Measurements from ENCODE around the gene SYVN1.
"Not testable (repeated sequence)": the region's sequence is repeated elsewhere in the genome, so short reads cannot be mapped to it uniquely, and the experiment has no call there.

Gene SYVN1

DNA sequence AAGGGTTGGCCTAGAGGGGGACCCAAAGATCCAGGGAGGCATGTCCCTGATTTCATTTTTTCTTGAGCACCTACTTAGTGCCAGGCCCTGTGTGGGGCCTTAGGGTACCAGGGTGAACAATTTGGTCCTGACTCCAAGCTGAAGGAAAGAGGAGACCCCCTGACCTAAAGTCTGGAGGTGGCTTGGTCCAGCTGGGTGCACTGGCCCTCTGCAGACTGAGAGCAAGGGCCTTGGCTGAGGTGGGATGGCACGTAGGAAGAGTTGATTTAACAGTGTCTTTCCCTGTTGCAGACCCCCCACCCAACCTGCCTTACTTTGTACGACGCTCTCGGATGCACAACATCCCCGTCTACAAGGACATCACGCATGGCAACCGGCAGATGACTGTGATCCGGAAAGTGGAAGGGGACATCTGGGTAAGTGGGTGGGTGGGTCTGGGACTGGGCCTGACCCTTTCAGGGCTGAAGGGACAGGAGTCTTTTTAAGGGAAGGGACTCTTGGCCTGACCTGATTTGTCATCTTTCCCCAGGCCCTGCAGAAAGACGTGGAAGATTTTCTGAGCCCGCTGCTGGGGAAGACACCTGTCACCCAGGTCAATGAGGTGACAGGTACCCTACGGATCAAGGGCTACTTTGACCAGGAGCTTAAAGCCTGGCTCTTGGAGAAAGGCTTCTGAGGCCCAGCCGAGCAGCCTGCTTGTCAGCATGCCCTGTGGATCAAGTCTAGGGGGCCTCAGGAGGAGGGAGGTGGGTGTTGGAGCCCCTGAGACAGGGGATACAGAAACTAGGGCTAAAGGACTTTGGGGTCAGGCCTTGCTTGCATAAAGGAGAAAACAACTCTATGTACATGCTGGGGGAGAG lies 8.9 kb downstream of the SYVN1 start:
- DNase-seq = no peak

DNA sequence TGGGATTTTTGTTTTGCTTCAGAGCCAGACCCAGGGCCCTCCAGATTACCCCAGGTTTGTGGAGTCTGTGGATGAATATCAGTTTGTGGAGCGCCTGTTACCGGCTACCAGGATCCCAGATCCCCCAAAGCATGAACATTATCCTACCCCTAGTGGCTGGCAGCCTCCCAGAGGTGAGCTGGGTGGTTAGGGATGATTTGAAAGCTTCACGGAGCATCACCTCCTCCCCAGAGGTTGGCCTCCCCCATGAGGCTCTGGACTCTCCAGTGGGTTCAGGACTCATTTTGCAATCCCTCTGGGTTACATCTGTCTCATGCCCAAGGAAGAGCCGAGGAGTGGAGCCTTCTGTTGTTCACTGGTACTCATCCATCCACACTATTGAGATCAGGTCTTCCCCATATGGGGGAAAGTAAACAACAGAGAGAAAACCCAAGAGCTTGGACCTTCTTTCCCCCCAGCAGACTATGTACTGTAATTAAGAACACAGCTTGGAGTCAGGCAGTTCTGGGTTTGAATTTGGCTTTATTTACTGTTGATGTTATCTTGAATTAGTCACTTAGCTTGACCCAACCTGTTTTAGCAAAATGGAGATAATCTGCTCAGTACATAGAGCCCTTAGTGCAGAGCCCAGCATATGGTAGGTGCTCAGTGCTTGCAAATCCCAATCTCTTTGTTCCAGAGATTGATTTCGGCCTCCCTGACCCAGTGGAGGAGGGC lies 9.7 kb downstream of the SYVN1 start:
- DNase-seq = no peak

DNA sequence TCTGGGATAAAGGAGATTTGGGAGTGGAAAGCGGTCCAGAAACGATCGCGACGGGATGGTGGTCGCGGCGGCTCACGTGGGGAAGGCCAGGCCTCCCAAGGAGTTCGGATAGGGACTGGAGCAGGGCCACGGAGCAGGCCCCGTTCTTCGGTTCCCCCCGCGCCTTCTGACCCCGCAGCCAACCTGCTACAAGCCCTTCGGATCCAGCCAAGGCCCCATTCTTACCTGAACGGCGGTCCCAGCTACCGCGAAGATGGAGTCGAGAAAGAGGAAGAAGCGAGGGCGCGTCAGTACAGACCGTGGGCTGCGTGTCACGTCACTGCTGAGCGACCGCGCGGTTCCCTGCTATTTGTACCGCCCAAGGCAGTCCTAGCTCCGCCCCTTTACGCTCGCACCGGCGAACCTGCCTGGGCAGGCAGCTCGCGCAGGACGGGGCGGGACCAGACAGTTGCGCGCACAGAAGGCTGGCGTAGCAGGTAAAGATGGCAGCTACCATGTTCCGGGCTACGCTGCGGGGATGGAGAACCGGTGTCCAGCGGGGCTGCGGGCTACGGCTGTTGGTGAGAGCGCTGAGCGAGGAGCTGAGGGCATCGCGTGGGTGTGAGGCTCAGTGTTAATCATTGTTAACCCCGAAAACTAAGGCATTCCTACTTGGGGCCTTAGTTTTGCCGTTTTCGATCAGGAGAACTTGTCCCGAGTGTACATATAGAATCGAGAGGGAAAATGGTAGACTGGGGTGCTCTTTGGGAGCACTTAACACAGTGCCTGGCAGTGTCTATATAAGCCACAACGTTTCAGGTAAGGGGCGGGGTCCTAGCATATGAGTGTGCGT lies 12.2 kb downstream of the SYVN1 start, which contains the start of the genes FAU and MRPL49:
FAU (minus strand) TSS at position 270 of the 832 bp plus-strand sequence. CDS start 321 bp downstream, outside the sequence.
MRPL49 (plus strand) TSS at position 457 of the 832 bp plus-strand sequence; CDS start at position 483, 26 bp downstream.
- peak; percentile 98 for DNase-seq

DNA sequence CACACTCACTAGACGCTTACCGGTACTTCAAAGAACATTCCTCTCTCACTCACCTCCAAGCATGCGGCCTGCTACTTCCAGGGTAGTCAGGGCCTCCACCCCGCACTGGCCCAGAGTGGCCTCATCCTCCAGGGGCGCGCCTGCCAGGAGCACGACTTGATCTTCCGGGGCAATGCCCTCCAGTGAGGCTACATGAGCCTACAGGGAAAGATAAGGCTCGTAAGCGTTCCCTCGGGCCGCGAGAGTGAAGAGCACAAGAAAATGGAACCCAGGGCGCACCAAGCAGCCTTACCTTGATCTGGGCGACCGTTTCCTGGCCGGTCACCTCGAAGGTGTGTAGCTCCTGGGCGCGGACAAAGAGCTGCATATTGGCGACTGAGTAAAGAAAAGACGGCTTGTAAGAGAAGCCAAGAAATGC lies 12.9 kb downstream of the SYVN1 start:
- no peak for DNase-seq

DNA sequence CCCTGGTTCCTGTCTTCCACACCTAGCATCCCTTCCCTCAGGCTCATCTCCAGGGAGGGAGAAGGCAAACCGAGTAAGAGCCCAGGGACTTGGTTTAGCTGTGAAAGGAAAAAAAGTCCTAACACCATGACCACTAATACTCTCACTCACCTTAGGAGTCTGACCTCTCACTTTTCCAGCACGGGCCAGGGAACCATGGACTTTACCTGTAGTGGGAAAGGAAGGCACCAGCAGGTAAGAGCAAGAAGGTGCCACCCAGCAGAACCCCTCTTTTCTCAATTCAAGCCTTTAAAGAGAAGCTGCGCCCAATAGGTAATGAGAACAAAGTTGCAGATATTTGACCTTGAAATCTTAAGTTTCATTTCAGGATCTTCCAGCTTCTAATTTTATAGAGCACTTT lies 13.5 kb downstream of the SYVN1 start:
- DNase-seq = no peak

DNA sequence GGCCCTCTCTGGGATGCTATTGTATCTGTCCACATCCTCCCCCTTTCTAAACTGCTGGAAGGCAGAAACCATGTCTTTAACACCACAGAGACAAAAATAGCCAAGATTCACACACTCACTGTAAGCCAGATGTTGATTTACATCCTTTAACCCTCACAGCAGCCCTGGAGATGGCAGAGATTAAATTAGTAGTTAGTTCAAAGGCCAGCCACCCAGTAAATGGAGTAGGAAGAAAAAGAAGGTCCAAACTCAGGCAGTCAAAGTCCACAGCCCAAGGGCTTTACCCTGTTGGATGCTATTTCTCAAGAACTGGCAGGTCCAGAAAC lies 14.7 kb downstream of the SYVN1 start:
- no peak for DNase-seq

DNA sequence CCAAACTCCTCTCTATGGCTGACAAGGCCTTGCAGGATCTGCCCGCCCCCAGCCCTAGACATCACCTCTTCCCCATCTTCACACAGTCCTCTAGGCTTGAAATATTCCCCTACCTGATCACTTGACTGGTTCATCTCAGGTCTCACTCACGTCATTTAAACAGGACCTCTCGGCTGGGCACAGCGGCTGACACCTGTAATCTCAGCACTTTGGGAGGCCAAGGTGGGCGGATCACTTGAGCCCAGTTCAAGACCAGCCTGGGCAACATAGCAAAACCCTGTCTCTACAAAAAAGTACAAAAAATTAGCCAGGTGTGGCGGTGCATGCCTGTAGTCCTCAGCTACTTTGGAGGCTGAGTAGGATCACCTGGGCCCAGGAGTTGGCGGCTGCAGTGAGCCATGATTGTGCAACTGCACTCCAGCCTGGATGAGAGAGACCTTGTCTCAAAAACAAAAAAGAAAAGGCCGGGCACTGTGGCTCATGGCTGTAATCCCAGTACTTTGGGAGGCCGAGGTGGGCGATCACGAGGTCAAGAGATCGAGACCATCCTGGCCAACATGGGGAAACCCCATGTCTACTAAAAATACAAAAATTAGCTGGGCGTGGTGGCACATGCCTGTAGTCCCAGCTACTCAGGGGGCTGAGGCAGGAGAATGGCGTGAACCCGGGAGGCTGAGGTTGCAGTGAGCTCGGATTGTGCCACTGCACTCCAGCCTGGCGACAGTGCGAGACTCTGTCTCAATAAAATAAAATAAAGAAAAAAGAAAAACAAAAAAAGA lies 15.2 kb downstream of the SYVN1 start:
- DNase-seq = not testable (repeated sequence)

DNA sequence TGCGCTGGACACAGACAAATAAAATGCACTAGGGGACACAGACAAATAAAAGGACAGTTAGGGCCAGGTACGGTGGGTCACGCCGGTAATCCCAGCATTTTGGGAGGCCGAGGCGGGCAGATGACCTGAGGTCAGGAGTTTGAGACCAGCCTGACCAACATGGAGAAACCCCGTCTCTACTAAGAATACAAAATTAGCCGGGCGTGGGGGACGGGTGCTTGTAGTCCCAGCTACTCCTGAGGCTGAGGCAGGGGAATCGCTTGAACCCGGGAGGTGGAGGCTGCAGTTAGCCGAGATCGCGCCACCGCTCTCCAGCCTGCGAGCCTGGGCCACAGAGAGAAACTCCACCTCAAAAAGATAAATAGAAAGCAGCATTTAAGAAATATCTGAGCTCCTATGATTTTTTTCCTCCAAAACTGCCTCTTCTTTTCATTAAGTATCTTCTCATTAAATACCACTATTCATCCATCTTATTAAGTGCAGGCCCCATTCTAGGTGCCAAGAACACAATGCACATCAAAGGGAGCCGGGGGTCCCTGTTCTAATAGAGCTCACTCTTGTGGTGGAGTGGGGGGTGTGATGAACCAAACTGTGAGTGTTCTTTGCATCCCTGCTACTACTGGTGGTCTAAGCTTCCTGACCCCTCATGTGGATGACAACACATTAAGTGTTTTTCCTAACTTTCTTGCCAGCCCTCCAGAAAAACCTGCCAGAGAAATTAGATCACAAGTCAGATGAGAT lies 16.1 kb downstream of the SYVN1 start:
- no peak for DNase-seq

DNA sequence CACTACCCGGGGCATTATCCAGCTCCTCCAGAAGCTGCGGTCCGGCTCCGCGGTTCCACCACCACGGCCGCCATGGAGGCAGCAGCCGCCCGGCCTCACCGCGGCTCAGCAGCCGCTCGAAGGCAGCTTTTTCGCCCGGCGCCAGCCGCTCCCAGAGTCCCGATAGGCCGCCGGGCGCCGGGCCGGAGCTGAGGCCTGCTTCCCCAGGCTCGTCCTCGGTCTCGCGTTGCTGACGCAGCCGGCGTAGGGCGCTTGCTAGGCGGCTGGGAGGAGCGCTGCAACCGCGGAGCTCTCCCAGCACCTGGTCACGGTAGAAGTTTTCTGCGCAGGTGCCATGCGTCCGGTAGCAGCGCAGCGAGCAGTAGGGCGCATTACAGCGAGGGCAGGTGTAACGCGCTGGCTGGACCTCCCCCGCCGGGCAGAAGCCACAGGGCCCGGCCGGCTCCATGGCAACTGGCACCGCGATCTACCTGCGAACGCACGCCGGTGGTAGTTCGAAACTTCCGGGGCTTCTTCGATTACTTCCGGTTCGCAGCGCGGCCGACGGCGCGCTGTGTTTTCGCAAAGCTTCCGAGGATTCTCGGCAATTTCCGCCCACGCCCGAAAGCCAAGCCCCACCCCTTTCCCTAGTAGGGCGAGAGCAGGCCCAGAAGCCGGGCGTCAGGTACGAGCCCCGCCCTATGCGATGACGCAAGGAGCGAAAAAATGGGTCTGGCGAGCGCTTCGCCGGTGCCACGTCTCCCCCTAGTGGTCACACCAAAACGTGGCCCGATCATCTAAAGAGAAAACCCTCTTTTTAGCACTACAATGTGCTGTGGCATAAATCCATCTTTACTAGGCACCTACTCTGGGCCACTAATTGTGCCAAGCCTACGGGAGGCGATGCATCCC lies 16.9 kb downstream of the SYVN1 start, which contains the start of gene ZNHIT2:
ZNHIT2 (minus strand) TSS at position 496 of the 891 bp plus-strand sequence; CDS start at position 448, 48 bp downstream.
- peak; percentile 99 for DNase-seq

DNA sequence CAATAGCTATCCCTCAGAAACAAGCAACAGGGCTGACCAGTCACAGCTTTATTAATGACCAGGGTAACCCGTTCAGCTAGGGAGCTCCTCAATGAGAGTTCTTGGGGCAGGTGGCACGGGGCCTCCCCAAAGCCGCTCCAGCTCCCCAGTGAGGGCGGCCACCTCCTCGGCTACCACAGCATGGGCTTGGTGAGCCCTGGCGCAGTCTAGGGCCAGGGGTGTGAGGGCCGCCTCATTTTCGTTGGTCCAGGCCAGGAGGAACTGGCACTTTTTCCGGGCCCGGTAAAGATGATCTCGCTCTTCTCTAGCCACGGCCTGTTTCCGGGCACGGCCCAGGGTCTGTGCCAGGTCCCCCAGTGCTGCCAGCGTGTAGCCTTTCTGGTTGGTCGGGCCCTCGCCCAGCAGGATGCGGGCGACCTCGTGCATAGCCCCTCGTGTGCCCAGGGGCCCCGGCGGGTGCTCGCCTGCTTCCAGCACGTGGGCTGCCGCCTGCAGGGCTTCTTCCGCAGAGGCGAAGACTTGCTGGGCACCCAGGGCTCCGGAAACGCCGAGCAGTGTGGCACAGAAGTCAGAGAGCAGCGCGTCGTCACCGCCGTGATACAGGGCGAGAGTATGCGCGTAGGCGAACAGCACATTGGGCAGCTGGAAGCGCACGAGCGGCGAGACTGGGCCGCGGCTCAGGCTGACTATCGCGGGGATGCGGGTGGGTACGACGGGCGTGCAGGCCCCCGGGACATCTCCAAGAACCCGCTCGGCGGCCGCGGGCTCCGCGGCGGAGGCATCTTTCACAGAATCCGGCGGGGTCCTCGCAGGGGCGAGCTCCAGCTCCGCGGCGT lies 17.7 kb downstream of the SYVN1 start:
- DNase-seq = peak; percentile 40

DNA sequence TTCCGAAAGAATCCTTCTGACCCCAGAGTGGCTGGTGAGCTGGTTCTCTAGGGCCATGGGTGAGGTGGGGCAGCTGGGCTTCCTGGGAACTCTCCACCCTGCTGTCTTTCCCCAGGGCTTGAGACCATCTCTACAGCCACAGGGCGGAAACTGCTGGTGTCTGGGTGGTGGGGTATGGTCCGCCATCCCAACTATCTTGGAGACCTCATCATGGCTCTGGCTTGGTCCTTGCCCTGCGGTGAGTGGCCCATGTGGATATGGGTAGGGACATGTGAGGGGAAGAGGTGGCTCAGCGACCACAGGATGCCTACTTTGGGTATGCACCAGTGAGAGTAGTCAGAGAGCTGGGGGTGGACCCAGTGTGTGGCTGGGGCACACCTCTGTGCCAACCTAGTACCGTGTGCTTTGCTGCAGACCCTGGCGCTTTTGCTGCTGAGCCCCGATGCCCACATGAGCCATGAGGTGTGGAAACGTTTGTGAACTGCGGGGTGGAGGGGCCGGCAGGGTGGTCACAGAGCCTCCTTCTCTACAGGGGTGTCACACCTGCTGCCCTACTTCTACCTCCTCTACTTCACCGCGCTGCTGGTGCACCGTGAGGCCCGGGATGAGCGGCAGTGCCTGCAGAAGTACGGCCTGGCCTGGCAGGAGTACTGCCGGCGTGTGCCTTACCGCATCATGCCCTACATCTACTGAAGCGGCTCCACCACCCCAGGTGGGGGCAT lies 18.8 kb downstream of the SYVN1 start:
- DNase-seq = no peak

DNA sequence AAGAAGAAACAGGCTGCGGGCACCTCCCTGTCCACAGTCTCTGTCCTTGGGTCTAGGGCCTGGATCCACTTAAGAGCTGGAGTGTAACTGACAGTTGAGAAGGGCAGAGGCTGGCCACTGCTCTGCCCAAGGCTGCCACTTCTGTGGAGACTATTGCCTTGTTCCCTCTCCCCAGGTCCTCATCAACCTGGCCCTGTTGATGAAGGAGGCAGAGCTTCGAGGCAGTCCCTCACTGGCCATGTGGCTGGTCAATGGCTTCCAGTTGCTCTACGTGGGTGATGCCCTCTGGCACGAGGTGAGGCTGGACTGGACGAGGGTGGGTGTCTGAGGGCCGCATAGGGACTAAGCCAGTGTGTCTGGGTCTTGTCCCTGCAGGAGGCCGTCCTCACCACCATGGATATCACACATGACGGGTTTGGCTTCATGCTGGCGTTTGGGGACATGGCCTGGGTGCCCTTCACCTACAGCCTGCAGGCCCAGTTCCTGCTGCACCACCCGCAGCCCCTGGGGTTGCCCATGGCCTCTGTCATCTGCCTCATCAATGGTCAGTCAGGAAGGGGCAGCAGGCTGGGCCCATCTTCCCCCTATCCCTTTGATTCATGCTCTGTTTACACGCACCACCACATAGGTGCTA lies 19.7 kb downstream of the SYVN1 start:
- no peak for DNase-seq

DNA sequence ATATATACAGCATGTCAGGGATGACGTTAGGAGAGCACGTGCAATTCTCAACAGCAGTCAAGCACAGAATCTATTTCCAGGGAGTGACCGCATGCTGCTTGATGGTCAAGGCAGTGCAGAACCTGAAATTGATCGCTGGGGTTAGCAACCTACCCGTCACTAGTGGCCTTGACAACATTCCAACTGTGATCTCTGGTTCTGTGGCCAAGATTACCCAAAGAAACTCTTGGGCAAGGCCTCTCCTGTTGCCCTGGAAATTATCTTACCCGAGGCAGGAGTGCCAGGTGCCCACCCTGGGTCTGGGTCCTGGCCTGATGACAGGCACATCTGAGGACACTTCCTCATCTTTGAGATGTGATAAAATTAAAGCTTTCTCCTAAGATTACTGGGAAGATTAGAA lies 20.5 kb downstream of the SYVN1 start:
- no peak for DNase-seq

DNA sequence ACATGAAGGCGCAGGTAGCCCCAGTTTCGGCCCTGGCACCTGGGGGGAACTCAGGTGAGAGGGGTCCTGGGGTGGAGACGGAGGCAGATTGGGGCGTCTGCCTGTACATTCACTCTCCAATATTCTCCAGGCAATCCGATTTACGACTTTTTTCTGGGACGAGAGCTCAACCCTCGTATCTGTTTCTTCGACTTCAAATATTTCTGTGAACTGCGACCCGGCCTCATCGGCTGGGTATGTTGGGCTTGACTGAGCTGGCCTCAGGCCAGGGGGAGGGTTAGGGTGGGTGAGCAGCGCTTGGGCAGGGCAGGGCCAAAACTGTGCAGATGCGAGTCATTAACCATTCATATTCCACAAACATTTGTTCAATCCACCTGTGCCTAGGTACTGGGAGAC lies 21.0 kb downstream of the SYVN1 start:
- no peak for DNase-seq

DNA sequence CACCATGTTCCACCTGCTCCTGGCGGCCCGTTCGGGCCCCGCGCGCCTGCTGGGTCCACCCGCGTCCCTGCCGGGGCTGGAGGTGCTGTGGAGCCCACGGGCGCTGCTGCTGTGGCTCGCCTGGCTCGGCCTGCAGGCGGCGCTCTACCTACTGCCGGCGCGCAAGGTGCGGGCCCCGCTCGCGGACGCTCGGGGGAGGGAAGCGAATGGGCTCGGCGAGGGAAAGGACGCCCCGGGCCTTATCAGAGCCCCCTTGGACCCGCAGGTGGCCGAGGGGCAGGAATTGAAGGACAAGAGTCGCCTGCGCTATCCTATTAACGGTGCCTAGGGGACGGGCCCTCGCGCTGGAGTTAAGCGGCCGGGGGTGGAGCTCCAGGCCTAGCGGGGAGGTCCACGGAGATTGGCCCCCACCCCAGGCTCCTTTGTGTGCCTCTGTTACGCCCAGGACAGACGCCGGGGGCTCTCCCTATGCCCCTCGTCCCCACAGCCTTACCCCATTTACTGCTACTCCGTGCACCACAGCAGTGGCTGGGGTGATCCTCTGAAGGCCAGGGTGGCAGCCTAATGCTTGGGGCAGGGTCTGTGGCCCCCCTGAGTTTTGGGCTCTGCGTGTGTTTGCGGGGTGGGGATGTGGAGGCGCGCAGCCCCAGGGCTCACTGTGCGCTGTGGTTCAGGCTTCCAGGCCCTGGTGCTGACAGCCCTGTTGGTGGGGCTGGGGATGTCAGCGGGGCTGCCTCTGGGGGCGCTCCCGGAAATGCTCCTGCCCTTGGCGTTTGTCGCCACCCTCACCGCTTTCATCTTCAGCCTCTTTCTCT lies 21.6 kb downstream of the SYVN1 start:
- peak; percentile 67 for DNase-seq

DNA sequence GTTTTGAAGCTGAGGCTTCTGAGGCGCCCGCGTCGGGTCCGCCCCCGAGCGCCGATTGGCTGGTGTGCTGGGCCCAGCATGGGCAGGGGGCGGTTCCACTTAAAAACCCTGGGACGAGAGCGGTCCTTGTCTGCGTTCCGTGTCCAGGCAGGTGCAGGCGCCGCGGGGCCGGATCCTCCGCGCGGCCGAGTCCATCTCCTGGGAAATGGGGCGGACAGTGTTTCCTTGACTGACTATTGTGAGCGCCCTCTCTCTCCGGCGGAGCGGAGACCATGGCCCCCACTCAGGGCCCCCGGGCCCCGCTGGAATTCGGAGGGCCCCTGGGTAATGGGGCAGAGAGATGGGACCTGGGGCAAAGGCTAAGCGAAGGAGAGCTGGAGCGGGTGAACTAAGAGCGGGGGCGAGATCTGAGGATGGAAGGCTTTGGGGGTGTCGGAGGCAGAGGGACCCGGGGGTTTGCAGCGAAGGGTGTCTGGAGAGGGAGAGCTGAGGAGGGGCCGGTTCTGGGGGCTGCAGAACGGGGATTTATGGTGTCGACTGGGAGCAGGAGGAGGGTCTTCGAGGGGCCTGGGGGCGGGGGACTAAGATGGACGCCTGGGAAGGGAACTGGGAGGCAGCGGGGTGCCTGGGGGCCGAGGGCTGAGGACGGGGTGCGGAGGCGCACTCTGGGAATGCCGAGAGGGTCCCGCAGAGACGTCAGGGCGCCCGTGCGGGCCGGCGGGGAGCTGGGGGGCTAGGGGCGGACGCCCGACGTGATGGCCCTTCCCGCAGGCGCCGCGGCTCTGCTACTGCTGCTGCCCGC lies 22.4 kb downstream of the SYVN1 start, which contains the start of gene TM7SF2:
TM7SF2 (plus strand) TSS at position 129 of the 802 bp plus-strand sequence; CDS start at position 273, 144 bp downstream.
- peak; percentile 97 for DNase-seq
